ENCODE data around the gene PGGHG.
"Not testable (repeated sequence)": the region's sequence is repeated elsewhere in the genome, so short reads cannot be mapped to it uniquely, and the experiment has no call there.

PGGHG gene

DNA sequence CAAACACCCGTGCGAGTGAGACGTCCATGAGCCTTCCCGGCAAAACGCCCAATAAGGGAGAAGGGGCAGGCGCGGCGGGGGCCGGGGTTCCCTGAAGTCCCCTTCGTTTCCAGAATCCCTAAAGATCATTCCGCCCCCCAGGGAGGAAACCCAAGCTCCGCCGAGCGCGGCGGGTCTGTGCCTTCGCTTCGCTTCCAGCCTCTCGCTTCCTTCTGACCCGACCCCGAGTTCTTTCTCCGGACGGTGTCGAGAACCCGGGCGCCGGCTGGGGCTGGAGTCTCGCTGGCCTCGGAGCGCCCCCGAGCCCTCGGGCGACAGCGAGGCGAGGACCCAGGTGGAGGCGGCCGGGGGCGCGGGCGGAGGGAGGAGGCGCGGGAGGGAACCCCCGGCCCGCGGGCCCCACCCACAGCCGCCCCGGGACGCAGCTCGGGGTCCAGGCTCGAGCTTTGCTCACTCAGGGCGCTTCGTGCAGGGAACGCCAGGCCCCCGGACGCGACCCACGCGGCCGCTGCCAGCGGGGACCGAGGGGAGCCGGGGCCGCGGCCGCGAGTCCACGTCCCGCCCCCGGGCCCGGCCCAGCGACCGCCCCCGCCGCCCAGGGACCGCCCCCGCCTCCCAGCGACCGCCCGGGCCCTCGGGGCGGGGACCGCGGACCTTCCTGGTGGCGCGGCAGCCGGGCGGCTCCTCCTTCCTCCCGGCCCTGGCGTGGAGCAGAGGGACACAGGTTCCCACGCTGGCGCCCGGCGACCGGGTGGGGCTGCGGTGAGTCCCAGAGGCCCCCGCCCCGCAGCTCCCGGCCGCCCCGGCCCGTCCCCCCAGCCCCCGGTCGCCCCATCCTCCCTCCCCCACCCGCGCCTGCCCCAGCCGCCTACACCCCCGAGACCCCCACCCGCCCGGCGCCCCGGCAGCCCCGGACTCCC is at the start of gene PGGHG:
Gene PGGHG, plus strand, starts transcription at position 649 of the 920 bp plus-strand sequence. CDS start 691 bp downstream, outside the sequence.
- DNase-seq, result no peak

DNA sequence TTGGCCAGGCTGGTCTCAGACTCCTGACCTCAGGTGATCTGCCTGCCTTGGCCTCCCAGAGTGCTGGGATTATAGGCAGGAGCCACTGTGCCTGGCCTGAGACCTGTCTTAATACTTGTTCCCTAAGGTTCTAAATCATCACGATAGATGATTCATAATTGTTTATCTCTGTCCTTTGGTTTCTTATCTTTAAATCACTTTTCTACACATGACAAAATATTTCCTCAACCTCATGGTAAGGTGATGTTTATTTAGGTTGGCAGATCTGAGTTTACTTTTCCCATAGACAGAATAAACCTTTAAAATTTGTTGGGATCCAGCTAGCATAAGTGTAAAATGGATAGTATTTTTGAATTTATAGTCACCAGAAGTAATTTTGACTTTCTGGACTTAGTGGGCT is 48.6 kb upstream of the PGGHG start:
- DNase-seq, result no peak

GRCh38 chr11:241634-242033 is 47.3 kb upstream of the PGGHG start:
- DNase-seq, result no peak

- DNase-seq, result no peak
Measured at GRCh38 chr11:244376-244775, 44.5 kb upstream of the PGGHG start.

DNA sequence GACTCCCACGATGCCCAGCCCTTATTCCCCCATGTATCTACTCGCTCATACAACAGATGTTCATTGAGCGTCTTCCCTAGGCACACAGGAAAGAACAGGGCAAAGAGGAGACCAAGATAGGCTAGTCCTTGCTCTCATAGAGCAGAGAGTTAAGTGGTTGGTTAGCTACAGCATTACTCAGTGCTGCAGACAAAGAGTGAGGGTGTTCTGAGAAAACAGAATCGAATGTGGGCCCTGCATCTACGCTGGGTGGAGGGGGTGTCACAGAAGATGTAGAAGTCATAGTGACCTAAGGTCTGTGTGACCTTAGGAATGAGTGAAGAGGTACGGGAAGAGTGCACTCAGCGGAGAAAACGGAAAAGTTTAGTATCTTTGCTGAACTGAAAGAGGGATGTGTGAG is 39.9 kb upstream of the PGGHG start:
- no peak for DNase-seq

- DNase-seq, result no peak
Measured at GRCh38 chr11:250274-250673, 38.7 kb upstream of the PGGHG start.

- DNase-seq, result no peak
Measured at GRCh38 chr11:250740-251299, 38.1 kb upstream of the PGGHG start.

DNA sequence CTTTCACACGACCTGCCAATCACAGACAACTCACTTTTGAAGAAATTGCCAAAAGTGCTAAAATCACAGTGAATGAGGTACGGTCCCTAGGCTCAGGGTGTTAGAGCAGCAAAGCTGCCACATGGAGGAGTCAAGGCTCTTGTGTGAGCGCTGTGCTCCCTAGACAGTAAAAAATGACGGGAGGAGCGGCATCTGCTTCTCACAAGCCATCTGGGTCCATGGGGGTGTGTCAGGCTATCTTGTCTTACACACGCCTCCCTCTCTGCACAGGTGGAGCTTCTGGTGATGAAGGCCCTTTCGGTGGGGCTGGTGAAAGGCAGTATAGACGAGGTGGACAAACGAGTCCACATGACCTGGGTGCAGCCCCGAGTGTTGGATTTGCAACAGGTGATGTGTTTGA is 37.4 kb upstream of the PGGHG start:
- no peak for DNase-seq

- DNase-seq, result no peak
Measured at GRCh38 chr11:252666-253065, 36.3 kb upstream of the PGGHG start.

DNA sequence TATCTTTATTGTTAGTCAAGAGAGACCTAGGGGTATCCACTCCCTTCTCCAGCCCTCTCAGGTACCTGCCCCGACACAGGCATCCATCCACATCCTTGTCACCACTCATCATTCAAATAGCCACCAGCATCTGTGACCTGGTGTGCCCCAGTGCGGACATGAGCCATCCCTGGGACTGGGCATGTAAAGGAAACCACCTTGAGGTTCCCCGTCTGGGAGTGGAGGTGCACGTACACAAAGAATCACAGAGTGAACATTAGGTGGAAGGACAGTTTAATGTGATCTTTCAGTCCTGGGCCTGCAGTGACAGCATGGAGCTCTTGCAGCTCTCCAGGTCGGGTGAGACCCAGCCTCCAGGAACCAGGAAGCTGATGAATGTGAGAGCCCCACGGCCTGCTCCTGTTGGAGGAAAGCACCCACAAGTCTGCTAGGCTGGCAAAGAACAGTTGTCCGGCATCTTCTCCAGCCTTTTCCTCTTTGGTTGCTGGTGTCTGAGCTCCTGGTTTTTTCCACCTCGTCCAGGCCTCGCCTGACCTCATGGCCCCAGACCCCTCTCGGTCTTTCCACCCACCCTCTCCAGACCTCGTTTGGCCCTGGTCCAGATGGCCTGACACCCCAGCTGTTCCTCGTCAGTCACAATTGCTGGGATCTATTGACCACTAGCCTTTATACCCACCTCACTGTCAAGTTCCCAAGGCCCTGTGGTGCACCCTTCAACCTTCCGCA is 35.6 kb upstream of the PGGHG start:
- DNase-seq, result no peak

GRCh38 chr11:253886-254270 is 35.0 kb upstream of the PGGHG start:
- DNase-seq, result no peak

GRCh38 chr11:255176-255575 is 33.8 kb upstream of the PGGHG start:
- DNase-seq, result no peak

GRCh38 chr11:255816-256215 is 33.1 kb upstream of the PGGHG start:
- no peak for DNase-seq

- no peak for DNase-seq
Measured at GRCh38 chr11:256952-257737, 31.8 kb upstream of the PGGHG start.

DNA sequence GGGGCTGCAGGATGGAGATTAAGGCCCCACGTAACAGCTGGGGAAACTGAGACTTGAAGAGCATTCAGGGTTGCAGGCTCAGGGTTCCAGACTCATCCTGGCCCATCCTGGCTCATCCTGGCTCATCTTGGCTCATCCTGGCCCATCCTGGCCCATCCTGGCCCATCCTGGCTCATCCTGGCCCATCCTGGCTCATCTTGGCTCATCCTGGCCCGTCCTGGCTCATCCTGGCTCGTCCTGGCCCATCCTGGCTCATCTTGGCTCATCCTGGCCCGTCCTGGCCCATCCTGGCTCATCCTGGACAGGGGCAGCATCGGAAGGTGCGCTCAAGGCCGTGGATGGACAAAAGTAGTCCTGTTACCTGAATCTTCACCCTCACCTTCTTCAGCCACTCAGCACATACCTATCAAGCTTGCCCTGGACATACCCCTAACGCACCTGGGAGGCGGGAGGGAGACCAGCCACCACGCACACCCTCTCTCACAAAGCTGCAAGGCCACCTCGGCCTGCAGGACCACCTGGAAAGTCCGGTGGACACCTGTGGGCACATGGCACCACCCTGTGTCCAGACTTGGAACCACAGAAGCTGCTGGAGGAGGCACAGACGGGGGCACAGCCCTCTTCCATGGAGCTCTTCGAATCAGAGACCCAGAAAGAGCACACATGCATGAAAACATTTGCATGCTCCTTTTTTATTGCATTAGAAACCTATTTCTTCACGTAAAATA is 31.0 kb upstream of the PGGHG start:
- no peak for DNase-seq

GRCh38 chr11:259413-259812 is 29.5 kb upstream of the PGGHG start:
- no peak for DNase-seq

GRCh38 chr11:261624-262023 is 27.3 kb upstream of the PGGHG start:
- DNase-seq, result no peak

GRCh38 chr11:266676-267439 is 22.1 kb upstream of the PGGHG start:
- no peak for DNase-seq

- no peak for DNase-seq
Measured at GRCh38 chr11:267491-267994, 21.4 kb upstream of the PGGHG start.

DNA sequence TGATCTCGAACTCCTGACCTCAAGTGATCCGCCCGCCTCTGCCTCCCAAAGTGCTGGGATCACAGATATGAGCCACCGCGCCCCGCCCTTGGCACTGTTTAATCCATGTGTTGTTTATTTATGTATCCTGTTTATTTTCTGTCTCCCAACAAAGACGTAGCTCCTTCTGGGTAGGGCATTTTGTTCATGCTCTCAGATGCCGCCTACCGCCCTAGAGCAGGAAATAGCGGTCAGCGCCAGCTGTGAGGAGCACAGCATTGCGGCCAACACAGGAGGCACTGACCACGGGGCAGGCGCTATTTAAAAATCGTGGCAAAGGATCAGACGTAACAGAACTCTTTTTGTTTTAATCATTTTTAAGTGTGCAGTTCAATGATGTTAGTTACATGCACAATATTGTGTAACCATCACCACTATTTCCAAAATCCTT is 20.2 kb upstream of the PGGHG start:
- DNase-seq, result not testable (repeated sequence)
